GM20000 (cell line): ENCODE data around the gene TCERG1L.

ENCODE experiments used
- DNase-seq: peaks from one replicate; pipeline ENCODE4 v3.0.0; 2012; ENCODE audit warnings: low spot score
- TF ChIP-seq, protein P1 (sequence below): IDR thresholded peaks from 2 replicates; pipeline ENCODE4 v1.5.1; 2012; ENCODE audit warnings: mild to moderate bottlenecking, control low read depth; ENCODE audit errors: extremely low read depth, missing control alignments

TCERG1L gene

GRCh38 chr10:131211559-131211958 is 100.0 kb downstream of the TCERG1L start:
- TF ChIP-seq, protein P1, sequence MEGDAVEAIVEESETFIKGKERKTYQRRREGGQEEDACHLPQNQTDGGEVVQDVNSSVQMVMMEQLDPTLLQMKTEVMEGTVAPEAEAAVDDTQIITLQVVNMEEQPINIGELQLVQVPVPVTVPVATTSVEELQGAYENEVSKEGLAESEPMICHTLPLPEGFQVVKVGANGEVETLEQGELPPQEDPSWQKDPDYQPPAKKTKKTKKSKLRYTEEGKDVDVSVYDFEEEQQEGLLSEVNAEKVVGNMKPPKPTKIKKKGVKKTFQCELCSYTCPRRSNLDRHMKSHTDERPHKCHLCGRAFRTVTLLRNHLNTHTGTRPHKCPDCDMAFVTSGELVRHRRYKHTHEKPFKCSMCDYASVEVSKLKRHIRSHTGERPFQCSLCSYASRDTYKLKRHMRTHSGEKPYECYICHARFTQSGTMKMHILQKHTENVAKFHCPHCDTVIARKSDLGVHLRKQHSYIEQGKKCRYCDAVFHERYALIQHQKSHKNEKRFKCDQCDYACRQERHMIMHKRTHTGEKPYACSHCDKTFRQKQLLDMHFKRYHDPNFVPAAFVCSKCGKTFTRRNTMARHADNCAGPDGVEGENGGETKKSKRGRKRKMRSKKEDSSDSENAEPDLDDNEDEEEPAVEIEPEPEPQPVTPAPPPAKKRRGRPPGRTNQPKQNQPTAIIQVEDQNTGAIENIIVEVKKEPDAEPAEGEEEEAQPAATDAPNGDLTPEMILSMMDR, result no peak
- no peak for DNase-seq

DNA sequence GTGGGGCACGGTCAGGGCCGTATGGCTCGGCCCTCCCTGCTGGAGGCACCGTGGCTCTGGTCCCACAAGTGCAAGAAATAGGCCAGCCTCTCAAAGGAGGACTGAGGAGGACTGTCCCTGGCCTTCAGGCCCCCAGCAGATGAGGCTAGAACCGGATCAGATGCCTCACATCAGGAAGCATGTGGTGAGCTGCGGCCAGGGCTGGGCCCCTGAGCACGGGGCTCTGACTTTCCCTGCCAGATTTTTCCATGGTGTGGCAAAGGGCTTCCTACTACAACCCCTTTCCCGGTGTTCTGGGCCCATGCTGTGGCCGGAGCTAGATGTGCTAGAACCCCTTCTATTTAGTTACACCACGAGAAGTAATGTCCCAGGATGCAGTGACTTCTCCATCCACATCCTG is 100.4 kb downstream of the TCERG1L start:
- no peak for DNase-seq
- TF ChIP-seq, protein P1, result no peak

- no peak for DNase-seq
- TF ChIP-seq, protein P1, result no peak
These were observed 101.3 kb downstream of the TCERG1L start for GRCh38 chr10:131210181-131210580.

- TF ChIP-seq, protein P1, result no peak
- DNase-seq, result no peak
These were observed 103.7 kb downstream of the TCERG1L start for GRCh38 chr10:131207584-131208532.

- TF ChIP-seq, protein P1, result no peak
- no peak for DNase-seq
These were observed 104.3 kb downstream of the TCERG1L start for GRCh38 chr10:131207176-131207575.

- TF ChIP-seq, protein P1, result no peak
- DNase-seq, result no peak
These were observed 105.2 kb downstream of the TCERG1L start for GRCh38 chr10:131206111-131206995.

DNA sequence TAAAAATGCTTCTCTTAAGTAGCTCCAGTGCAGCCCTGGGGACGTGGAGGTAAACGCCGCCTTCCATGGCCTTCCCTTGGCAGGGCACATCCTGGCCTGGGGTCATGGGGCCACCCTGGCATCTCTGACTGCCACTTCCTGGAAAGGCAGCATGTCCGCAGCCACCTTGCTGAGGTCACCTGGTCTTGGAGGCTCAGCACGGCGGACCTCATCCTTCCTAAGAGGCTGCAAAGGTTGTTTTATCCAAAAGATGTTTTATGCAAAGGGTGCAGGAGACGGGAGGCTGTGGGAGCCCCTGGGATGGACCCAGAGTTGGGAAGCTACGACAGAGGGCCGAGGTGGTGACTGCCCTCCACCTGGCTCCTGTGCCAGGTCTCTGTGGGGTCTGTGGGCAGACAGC is 106.0 kb downstream of the TCERG1L start:
- no peak for DNase-seq

More for the DNA sequence above, 106.0 kb downstream of the TCERG1L start:
- TF ChIP-seq, protein P1, result no peak
